Measurements from ENCODE around the gene SRSF10.
A peak's percentile ranks its signal among the peaks of the same experiment; 100 is the strongest.
"Not testable (repeated sequence)": the region's sequence is repeated elsewhere in the genome, so short reads cannot be mapped to it uniquely, and the experiment has no call there.

SRSF10 gene

DNA sequence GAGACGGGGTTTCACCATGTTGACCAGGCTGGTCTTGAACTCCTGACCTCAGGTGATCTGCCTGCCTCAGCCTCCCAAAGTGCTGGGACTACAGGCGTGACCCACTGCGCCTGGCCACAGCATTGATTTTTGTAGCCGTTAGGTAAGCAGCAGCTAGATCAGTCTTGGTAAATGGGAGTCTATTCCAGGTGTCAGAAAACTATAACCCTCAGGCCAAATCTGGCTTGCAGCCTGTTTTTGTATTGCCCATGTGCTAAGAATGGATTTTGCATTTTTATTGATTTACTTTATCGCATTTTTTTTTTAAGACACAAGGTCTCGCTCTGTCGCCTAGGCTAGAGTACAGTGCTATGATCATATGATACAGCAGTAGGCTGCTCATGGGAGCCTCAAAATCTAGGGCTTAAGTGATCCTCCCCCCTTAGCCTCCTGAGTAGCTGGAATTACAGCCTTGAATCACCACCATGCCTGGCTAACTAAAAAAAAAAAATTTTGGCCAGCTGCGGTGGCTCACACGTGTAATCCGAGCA lies 16.6 kb upstream of the SRSF10 start:
- no peak for DNase-seq

DNA sequence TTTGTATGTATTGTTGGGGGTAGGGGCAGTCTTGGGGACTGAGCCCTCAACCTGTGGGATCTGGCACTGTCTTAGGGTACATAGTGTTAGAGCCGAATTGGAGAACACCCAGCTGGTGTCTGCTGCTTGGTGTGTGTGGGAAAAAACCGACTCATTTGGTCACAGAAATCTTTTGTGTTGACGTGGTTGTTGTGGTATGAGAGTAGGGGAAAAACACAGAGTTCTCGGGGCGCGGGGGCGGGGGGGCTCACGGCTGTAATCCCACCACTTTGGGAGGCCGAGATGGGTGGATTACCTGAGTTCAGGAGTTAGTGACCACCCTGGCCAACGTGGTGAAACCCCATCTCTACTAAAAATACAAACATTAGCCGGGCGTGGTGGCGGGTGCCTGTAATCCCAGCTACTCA lies 15.3 kb upstream of the SRSF10 start:
- no peak for DNase-seq

GRCh38 chr1:23992011-23992410 lies 11.9 kb upstream of the SRSF10 start:
- not testable (repeated sequence) for DNase-seq

DNA sequence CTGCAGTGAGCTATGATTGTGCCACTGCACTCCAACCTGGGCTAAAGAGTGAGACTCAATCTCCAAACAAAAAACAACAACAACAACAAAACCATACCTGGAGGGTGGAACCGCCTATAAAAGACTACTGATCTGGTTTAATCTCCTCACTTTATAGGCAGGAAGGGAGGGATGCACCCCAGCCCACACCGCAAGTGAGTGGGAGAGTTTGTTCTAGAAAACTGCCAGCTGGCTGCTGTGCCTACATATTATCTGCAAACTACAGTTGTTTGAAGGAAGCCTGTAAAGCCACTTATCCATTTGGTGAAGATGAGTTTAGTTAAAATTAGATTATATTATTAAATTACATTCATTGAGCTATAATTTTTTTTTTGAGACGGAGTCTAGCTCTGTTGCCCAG lies 9.1 kb upstream of the SRSF10 start:
- no peak for DNase-seq

DNA sequence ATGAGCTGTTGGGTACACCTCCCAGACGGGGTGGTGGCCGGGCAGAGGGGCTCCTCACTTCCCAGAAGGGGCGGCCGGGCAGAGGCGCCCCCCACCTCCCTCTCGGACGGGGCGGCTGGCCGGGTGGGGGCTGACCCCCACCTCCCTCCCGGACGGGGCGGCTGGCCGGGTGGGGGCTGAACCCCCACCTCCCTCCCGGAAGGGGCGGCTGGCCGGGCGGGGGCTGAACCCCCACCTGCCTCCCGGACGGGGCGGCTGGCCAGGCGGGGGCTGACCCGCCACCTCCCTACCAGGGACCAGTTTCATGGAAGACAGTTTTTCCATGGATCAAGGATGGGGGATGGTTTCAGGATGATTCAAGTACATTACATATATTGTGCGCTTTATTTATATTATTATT lies 6.9 kb upstream of the SRSF10 start:
- not testable (repeated sequence) for DNase-seq

DNA sequence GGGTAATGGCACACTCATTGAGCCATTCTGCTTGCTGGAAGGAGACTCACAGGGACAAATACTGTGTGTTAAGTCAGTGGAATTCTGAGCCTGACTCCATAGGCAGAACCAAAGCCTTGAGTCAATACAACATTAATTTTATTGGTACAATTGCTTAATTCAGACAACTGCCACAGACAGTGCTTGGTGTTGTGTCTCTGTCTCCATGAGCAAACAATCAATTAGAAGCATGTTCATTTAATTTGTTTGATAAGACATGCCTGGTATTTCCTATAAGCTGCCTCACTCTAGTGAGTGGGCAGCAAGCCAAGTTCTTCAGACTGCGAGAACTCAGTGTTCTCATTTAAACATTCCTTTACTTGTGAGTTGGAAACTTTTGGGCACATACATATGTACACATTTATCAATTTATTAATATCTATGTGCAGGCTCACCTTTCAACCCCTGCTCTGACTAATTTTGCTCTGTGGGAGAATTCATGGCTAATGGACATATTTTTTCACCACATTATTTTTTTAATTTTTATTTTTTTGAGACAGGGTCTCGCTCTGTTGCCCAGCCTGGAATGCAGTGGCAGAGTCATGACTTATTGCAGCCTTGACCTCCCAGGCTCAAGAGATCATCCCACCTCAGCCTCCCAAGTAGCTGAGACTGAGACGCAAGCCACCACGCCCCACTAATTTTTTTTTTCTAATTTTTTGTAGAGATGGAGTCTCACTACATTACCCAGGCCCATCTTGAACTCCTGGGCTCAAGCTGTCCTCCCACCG lies 4.5 kb upstream of the SRSF10 start:
- DNase-seq: no peak

DNA sequence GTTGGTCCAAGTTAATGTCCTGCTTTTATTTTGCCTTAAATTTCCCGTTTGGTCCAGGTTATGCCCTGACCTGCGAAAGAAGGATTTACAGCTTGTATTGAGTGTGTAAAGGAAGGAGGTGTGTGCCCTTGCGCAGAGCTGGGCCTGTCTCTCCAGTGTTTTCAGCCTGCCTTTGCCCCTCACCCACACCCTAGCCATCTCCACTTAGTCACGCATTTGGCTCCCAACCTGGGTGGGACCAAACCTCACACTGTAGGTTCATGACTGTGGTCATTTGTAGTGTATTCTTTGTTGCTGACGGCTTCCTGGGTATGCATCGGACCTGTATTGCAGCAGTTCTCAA lies 572 bp upstream of the SRSF10 start:
- DNase-seq: peak; percentile 35

- no peak for DNase-seq
Observed at GRCh38 chr1:23979387-23979880, 693 bp downstream of the SRSF10 start.

DNA sequence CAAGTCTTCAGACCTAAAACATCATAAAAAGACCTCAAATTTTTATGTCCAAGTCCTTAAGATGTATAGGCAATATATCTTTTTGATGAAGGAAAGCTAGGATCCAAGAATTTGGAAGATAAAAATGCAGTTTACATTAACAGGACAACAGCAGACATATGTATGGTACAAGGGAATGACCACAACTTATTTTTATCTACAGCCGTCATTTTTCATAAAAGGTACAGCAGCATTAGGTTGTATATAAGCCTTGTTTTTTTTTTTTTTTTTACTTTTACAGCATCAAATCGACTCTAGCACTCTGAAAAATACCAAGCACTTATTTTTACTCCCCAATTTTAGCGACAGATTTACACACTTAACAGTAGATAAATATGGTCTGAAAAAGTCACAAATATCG lies 1.3 kb downstream of the SRSF10 start:
- DNase-seq: no peak

GRCh38 chr1:23977854-23978191 lies 2.3 kb downstream of the SRSF10 start:
- no peak for DNase-seq

GRCh38 chr1:23977187-23977853 lies 2.8 kb downstream of the SRSF10 start:
- no peak for DNase-seq

DNA sequence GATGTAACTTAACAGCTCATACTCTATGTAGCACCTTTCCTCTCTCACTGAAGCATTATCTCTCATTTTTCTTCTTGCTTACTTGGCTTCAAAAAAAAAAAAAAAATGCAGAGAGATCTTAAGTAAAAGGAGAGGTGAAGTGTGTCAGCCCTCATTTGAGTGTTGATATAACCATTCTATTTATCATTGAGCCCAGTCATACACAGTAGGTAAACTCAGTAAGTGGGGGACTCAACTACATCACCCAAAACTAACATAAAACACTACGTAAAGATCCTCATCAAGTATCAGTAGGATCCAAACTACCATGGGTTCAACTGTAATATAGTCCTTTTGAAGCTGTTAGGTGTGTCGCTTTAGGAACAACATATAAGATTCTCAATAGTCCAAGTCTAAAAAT lies 12.3 kb downstream of the SRSF10 start:
- no peak for DNase-seq

- DNase-seq: no peak
Observed at GRCh38 chr1:23966973-23967493, 13.1 kb downstream of the SRSF10 start.

- DNase-seq: no peak
Observed at GRCh38 chr1:23964790-23965740, 15.1 kb downstream of the SRSF10 start.

- DNase-seq: no peak
Observed at GRCh38 chr1:23964235-23964668, 15.9 kb downstream of the SRSF10 start.

DNA sequence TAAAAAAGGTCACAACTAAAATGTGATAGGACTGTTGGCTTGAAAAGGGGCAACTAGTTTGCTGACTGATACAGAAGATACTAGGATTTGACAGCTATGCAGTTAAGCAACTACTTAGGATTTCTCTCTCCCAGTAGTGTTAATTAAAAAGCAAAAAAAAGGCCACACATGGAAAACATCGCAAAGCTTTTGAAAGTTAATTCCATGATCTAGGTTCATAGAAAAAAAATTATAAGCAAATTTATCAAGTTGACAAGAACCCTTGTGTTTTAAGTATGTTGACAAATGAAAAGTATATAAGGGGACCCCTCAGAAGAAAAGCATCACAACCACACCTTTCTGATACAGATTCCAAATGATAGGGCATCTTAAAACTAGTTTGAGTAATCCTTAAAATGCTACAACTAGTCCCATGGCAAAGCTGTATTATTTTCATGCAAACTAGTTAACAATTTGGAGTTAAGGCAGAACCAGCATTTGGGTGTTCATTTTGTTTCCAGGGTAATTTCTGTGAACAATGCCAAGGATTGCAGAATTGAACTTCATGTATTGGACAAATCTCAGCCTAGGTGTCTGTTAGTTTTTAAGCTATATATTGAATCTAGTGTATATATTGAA lies 16.4 kb downstream of the SRSF10 start:
- no peak for DNase-seq

DNA sequence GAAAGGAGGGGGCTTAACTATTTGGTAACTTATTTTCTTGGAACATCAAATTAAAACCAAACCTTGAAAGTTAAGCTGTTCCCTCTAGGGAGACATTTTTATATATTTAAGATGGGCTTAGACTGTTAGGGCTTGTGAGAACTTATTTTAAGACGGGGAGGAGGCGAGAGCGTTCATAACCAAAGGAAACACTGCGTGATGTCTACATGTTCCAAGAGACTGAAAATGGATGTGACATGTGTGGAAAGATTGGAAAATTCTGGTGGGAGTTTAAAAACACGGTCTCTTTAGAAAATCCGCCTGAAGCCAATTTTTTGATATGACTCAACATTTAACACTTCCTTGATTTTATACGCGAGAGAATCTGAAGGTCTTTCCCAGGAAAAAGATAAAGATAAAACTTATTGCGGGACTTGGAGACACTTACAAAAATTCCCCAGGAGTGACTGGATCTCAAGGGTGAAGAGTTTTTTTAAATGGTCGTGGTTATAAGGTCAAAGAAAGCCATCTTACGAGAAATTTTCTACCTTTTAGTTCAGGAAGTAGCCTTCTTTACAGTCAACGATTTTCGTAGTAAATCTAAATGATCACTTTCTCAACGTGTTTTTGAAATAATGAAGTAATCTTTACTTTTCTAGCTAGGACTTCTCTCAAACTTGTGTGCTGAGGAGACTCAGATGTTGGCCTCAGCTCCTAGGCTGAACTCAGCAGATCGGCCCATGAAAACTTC lies 19.7 kb downstream of the SRSF10 start:
- DNase-seq: no peak

DNA sequence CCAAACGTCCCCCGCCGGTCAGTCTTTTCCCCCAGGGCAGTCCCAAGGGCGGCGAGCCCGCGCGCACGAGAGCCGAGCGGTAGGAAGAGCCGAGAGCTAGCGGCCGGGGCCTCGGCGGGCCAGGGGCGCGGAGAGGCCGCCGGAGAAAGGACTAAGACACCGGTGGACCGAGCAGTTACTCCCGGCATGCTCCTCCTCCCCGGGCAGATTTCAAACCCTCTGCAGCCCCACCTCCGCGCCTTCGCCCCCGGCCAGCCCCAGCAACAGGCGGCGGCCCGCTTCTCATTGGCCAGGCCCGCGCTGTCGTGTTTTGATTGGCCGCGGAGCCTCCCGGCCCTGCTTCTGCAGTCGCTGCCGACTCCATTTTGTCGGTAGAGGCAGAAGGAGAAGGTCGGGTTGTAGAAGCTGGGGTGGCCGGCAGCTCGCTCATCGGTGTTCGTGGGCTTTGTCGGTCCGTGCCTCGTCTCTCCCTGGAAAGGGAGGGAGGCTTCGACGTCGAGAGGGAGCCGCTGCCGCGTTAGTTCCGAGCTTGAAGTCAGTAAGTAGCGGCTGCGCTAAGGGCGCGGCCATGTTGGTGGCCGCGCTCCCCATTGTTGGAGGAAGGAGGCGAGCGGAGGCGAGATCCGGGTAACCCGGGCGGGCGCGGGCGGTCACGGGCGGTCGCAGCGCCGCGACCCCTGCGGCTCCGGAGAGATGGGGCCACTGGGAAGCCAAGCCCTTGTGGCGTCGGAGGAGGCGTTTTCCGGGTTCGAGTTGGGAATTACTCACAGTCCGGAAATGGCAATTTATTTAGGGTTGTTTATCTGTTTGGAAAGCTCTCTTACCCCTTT lies 20.5 kb downstream of the SRSF10 start, which contains the start of gene PNRC2:
PNRC2 (plus strand) TSS at position 368 of the 830 bp plus-strand sequence. CDS start 1,630 bp downstream, outside the sequence.
- peak; percentile 81 for DNase-seq

- DNase-seq: peak; percentile 75
Observed at GRCh38 chr1:23958810-23959460, 21.2 kb downstream of the SRSF10 start.

Measured in NCI-H748 treated with DMSO at 0.1 percent for 48 hours (cell line).